K562 (cell line): ENCODE results near the gene TXN. TPM values are rescaled to one million over a fixed set of nuclear protein-coding genes. Genes with fewer than 3 reads are reported as not detected.
"Not testable (repeated sequence)": the region's sequence is repeated elsewhere in the genome, so short reads cannot be mapped to it uniquely, and the experiment has no call there.

Experiments
- ATAC-seq: fragments of 200-7000 bp; cut with Tn5 transposase; 3 replicates; pipeline ENCODE4 v1.9.1; 2020; ENCODE audit warnings: moderate library complexity
- BruUV-seq: library from RNA; stranded (reverse); fragments of 400-500 nt; replicated peaks from 2 replicates; lab custom pipeline; 2021; lab: Mats Ljungman, UMichigan
- CTCF ChIA-PET: fragments of 300-600 bp; formaldehyde crosslinking; extraction: SDS; loops from one replicate; lab custom pipeline; 2021; ENCODE audit warnings: low intra/inter-chr PET ratio; lab: Yijun Ruan, JAX
- POLR2A ChIA-PET: fragments of 300-600, 350-650 bp; sonication (Branson Sonifier 250); formaldehyde crosslinking; extraction: SDS; loops from one replicate; lab custom pipeline; 2021; ENCODE audit warnings: antibody characterized with exemption, inconsistent platforms; lab: Yijun Ruan, JAX
- DNase-seq, 4 experiments: peaks; one replicate each; pipeline versions ENCODE4 v3.0.0 to v3.0.0-alpha.2; 2011 to 2018; ENCODE audit warnings: low spot score in 3 of 4, mixed read lengths in 3 of 4; ENCODE audit errors: extremely low read depth in 1 of 4
- FAIRE-seq: peaks from 2 replicates; lab custom pipeline; 2011; peaks lifted over from hg19 to GRCh38; lab: Jason Lieb, UNC
- H2AFZ ChIP-seq: 2 replicates; pipeline ENCODE4 v1.6.0; 2011; ENCODE audit warnings: low read depth, low read length, control low read depth, inconsistent platforms
- H3K27ac ChIP-seq: fragments of 200-600 bp; 3 replicates; pipeline ENCODE4 v1.8.0; 2011; ENCODE audit warnings: low read depth, mild to moderate bottlenecking, control low read depth, inconsistent platforms, low read length, moderate library complexity, mixed read lengths; ENCODE audit errors: extremely low read depth
- H3K27me3 ChIP-seq, 2 experiments: fragments of 300-600 bp in 1 of 2; 2 replicates in 1 of 2; 3 replicates in 1 of 2; pipeline versions ENCODE4 v1.6.0 to v1.8.0; 2011; ENCODE audit warnings: inconsistent platforms in 2 of 2, low read length in 2 of 2, mild to moderate bottlenecking in 1 of 2, mixed read lengths in 1 of 2, moderate library complexity in 1 of 2; ENCODE audit not compliant: control insufficient read depth in 2 of 2, insufficient read depth in 2 of 2
- H3K36me3 ChIP-seq: fragments of 300-600 bp; 3 replicates; pipeline ENCODE4 v1.8.0; 2011; ENCODE audit warnings: mild to moderate bottlenecking, low read length, inconsistent platforms; ENCODE audit not compliant: control insufficient read depth, insufficient read depth
- H3K4me1 ChIP-seq, 2 experiments: fragments of 200-600 bp in 1 of 2; replicated peaks in 1 of 2; 2 replicates in 1 of 2; 3 replicates in 1 of 2; pipeline versions ENCODE4 v1.5.1 to v1.8.0; 2011; ENCODE audit warnings: inconsistent platforms in 2 of 2, low read length in 2 of 2, mild to moderate bottlenecking in 1 of 2, mixed read lengths in 1 of 2, moderate library complexity in 1 of 2; ENCODE audit not compliant: control insufficient read depth in 2 of 2, insufficient read depth in 2 of 2
- H3K4me2 ChIP-seq: 2 replicates; pipeline ENCODE4 v1.6.1; 2011; ENCODE audit warnings: low read length, control low read depth, inconsistent platforms, mixed read lengths; ENCODE audit not compliant: insufficient read depth
- H3K4me3 ChIP-seq: fragments of 200-600 bp; sonication (generic), shearing (Covaris generic); 2 replicates; pipeline ENCODE4 v1.5.1; 2016; ENCODE audit warnings: control low read depth, inconsistent platforms
- H3K79me2 ChIP-seq: fragments of 200-600 bp; 3 replicates; pipeline ENCODE4 v1.8.0; 2011; ENCODE audit warnings: low read length, inconsistent platforms; ENCODE audit not compliant: control insufficient read depth, insufficient read depth
- H3K9ac ChIP-seq, 2 experiments: 2 replicates each; pipeline versions ENCODE4 v1.6.0 to v1.6.1; 2011; ENCODE audit warnings: low read depth in 2 of 2, low read length in 2 of 2, control low read depth in 1 of 2, inconsistent platforms in 1 of 2, mild to moderate bottlenecking in 1 of 2, mixed read lengths in 1 of 2; ENCODE audit not compliant: insufficient read depth in 1 of 2
- H3K9me1 ChIP-seq: one replicate; pipeline ENCODE4 v1.6.0; 2011; ENCODE audit warnings: inconsistent platforms, mild to moderate bottlenecking, low read length, moderate library complexity; ENCODE audit not compliant: control insufficient read depth, insufficient read depth
- H3K9me3 ChIP-seq: replicated peaks from 2 replicates; pipeline ENCODE4 v1.5.1; 2011; ENCODE audit warnings: low read depth, low read length, inconsistent platforms; ENCODE audit not compliant: control insufficient read depth, insufficient read depth
- H4K20me1 ChIP-seq: replicated peaks from 2 replicates; pipeline ENCODE4 v1.6.1; 2011; ENCODE audit warnings: low read length, inconsistent platforms, mixed read lengths; ENCODE audit not compliant: control insufficient read depth, insufficient read depth
- BMI1 ChIP-seq: fragments of 150-350 bp; IDR thresholded peaks from 2 replicates; pipeline ENCODE4 v1.6.1; 2014; ENCODE audit warnings: low read length
- BRF1 ChIP-seq: IDR thresholded peaks from 3 replicates; pipeline ENCODE4 v1.6.1; 2011; ENCODE audit warnings: borderline replicate concordance, mild to moderate bottlenecking; ENCODE audit not compliant: insufficient read length; ENCODE audit errors: extremely low read depth
- NFIC ChIP-seq: fragments of 450-650 bp; IDR thresholded peaks from 2 replicates; pipeline ENCODE4 v1.6.1; 2017; ENCODE audit warnings: mild to moderate bottlenecking, inconsistent platforms
- POLR2A ChIP-seq: fragments of 450-650 bp; conservative IDR thresholded peaks from 2 replicates; pipeline ENCODE4 v1.6.1; 2016
- ZNF57 ChIP-seq: fragments of 450-650 bp; formaldehyde crosslinking; IDR thresholded peaks from 2 replicates; pipeline ENCODE4 v1.4.0; 2020; ENCODE audit warnings: mild to moderate bottlenecking, moderate library complexity
- ZNF583 ChIP-seq: fragments of 250-450 bp; sonication (Bioruptor Pico); IDR thresholded peaks from 2 replicates; pipeline ENCODE4 v1.4.0; 2020
- ZNF644 ChIP-seq: fragments of 200-800 bp; sonication (Bioruptor generic); IDR thresholded peaks from 2 replicates; pipeline ENCODE4 v1.6.1; 2016; ENCODE audit warnings: low read depth, missing genetic modification characterization, missing compliant biosample characterization
- ZNF785 ChIP-seq: fragments of 250-450 bp; sonication (Bioruptor Pico); IDR thresholded peaks from 2 replicates; pipeline ENCODE4 v1.4.0; 2020; ENCODE audit warnings: mild to moderate bottlenecking
- WGBS: fragments of 100-300 bp; shearing (Covaris generic); methylation state at CpG from one replicate; pipeline ENCODE4 v1.1.6; 2016; ENCODE audit warnings: low coverage, mixed read lengths; ENCODE audit not compliant: insufficient coverage; ENCODE audit errors: missing lambda C conversion rate; 5-methylcytosine and 5-hydroxymethylcytosine counted together
- in situ Hi-C: fragments of 300-500 bp; cut with MboI; formaldehyde crosslinking; loops from 4 replicates; pipeline ENCODE4 v1.15.0; 2018; ENCODE audit warnings: inconsistent platforms, mixed read lengths
- intact Hi-C: fragments of 100-400 bp; cut with micrococcal nuclease; formaldehyde crosslinking; loops from 2 replicates; pipeline ENCODE4 v1.14.2; 2022
- polyA plus RNA-seq, 8 experiments: library from polyadenylated mRNA; depleted of rRNA in 4 of 8; stranded (reverse) in 5 of 8; unstranded in 3 of 8; fragments of >200 nt; fragmentation: Nextera tagmentation in 2 of 8; fragmentation: Illumina TruSeq in 1 of 8; extraction: Ambion mirVana in 2 of 8; extraction: Trizol in 1 of 8; gene quantifications; 2 replicates each; pipeline versions ENCODE4 v1.2.1 to v1.2.3, GENCODE V29; 2011 to 2014; ENCODE audit warnings: inconsistent platforms in 1 of 8, missing spikeins in 1 of 8
- total RNA-seq, 7 experiments: library from RNA; depleted of rRNA in 6 of 7; stranded (reverse); fragments of >200 nt in 6 of 7; fragmentation: Illumina TruSeq in 2 of 7; extraction: Trizol in 2 of 7; gene quantifications; 2 replicates each; pipeline versions ENCODE4 v1.2.1 to v1.2.3, GENCODE V29; 2011 to 2021; ENCODE audit warnings: low replicate concordance in 1 of 7
- TF ChIP-seq, protein P1 (sequence below): fragments of 250-450 bp; sonication (Bioruptor Pico); IDR thresholded peaks from 2 replicates; pipeline ENCODE4 v1.8.0; 2022; ENCODE audit warnings: moderate library complexity, mild to moderate bottlenecking, inconsistent platforms

TXN gene
- total and polyA plus RNA-seq, 9 of the 15 experiments (the other 6 are each of a cell fraction or from before 2014, with no cell fraction given), result 272 to 1,596 (median 514) TPM

GRCh38 chr9:110206389-110206788 is 49.9 kb downstream of the TXN start (continued):
- TF ChIP-seq BMI1 (no peak), ZNF583 (CRISPR knock-in tag) (no peak)

GRCh38 chr9:110205612-110206011 is 50.7 kb downstream of the TXN start:
- H2AFZ ChIP-seq, H3K9me3 ChIP-seq, H3K36me3 ChIP-seq, BruUV-seq, H3K79me2 ChIP-seq, in situ Hi-C loops, H3K4me3 ChIP-seq, H4K20me1 ChIP-seq, H3K4me2 ChIP-seq, H3K27ac ChIP-seq, CTCF ChIA-PET, intact Hi-C loops: not testable (repeated sequence)
- ATAC-seq, result peak; percentile 77
- POLR2A ChIA-PET, result interaction anchor here (1.0 kb wide), 1 partner anchor 11 kb away, joined by 3 read pairs; no protein-coding TSS in a partner anchor
- TF ChIP-seq NFIC, result peak; percentile 73
- TF ChIP-seq, all 486 proteins: peak for 1; not testable (repeated sequence) for 485
- 0% methylated on average over 5 of the region's 5 CpGs for WGBS
- H3K27me3 ChIP-seq, result peaks cover 6 to 20% of the 10 kb centered on the region in 2 experiments; a peak in 3 of 5 replicates
- H3K4me1 ChIP-seq, H3K9ac ChIP-seq, FAIRE-seq, H3K9me1 ChIP-seq: not testable (repeated sequence)
- peak in 1 of 4 experiments; percentile 36 for DNase-seq

DNA sequence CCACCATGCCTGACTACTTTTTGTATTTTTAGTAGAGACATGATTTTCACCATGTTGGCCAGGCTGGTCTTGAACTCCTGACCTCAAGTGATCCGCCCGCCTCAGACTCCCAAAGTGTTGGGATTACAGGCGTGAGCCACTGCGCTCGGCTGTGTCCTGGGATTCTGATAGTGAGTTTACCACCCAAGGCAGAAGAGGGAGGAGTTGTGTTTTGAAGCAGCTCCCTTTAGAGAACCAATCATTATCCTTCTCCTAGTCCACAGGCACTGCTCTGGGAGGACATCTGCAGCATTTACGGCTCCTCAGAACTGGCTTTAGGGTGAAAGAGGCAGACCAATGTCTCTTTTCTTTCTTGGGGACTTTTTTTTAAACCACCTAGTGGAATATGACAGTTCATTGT is 54.1 kb downstream of the TXN start:
- intact Hi-C loops (no loop called here), in situ Hi-C loops (no loop called here)
- ChIA-PET POLR2A (no interaction called here), CTCF (no interaction called here)
- Histone ChIP-seq H4K20me1 (0 out of 2 replicates have a peak, but pooled peaks cover 2% of the 10 kb centered on the region), H3K4me1 (no peaks in the 10 kb centered on the region; a peak in 1 of 5 replicates), H2AFZ (no peak overlapping the region), H3K4me2 (no peak overlapping the region), H3K27me3 (peaks cover 6 to 29% of the 10 kb centered on the region in 2 experiments; a peak in 3 of 5 replicates), H3K9me1 (no peaks in the 10 kb centered on the region), H3K27ac (no peak overlapping the region), H3K9me3 (no peaks in the 10 kb centered on the region), H3K36me3 (no peaks in the 10 kb centered on the region), H3K79me2 (no peaks in the 10 kb centered on the region), H3K4me3 (no peak overlapping the region), H3K9ac (no peak overlapping the region)
- BruUV-seq, result no TSS peak
- FAIRE-seq (no peak), ATAC-seq (no peak), DNase-seq (no peak)
- 1% methylated on average over 6 of the region's 6 CpGs for WGBS
- TF ChIP-seq ZNF57, result no peak
- no peak for TF ChIP-seq ZNF785
- TF ChIP-seq, protein P1, sequence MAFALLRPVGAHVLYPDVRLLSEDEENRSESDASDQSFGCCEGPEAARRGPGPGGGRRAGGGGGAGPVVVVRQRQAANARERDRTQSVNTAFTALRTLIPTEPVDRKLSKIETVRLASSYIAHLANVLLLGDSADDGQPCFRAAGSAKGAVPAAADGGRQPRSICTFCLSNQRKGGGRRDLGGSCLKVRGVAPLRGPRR (CRISPR knock-in tag), result no peak
- TF ChIP-seq ZNF644 (tag), result no peak
- TF ChIP-seq POLR2A, result no peak
- TF ChIP-seq BRF1, result no peak
